ENCODE measurements around the gene PCDHB7.
A peak's percentile ranks its signal among the peaks of the same experiment; 100 is the strongest.
"Not testable (repeated sequence)": the region's sequence is repeated elsewhere in the genome, so short reads cannot be mapped to it uniquely, and the experiment has no call there.

Gene PCDHB7

GRCh38 chr5:141180313-141180712, 7.9 kb downstream of the PCDHB7 start:
- DNase-seq (ENCODE audit: low read depth in 2 of 2), result no peak

GRCh38 chr5:141182248-141182647, 9.8 kb downstream of the PCDHB7 start, which contains the start of gene PCDHB16:
Gene PCDHB16, plus strand, starts transcription at chr5:141182387. Its CDS starts 173 bp downstream, at chr5:141182560.
- DNase-seq (ENCODE audit: low read depth in 2 of 2), result no peak

- DNase-seq (ENCODE audit: low read depth in 2 of 2), result not testable (repeated sequence)
Observed at GRCh38 chr5:141184117-141184855, 11.8 kb downstream of the PCDHB7 start.

- peak in 1 of 2 donors; percentile 9 for DNase-seq (ENCODE audit: low read depth in 2 of 2)
Observed at GRCh38 chr5:141186897-141187512, 14.6 kb downstream of the PCDHB7 start, which contains the start of gene PCDHB9. Gene PCDHB9, plus strand, starts transcription at chr5:141187161. Its CDS starts 158 bp downstream, at chr5:141187319.

- not testable (repeated sequence) for DNase-seq (ENCODE audit: low read depth in 2 of 2)
Observed at GRCh38 chr5:141188682-141189081, 16.2 kb downstream of the PCDHB7 start.

GRCh38 chr5:141189131-141189530, 16.7 kb downstream of the PCDHB7 start:
- not testable (repeated sequence) for DNase-seq (ENCODE audit: low read depth in 2 of 2)

- peak in 1 of 2 donors; percentile 18 for DNase-seq (ENCODE audit: low read depth in 2 of 2)
Observed at GRCh38 chr5:141192110-141192725, 19.8 kb downstream of the PCDHB7 start, which contains the start of gene PCDHB10. Gene PCDHB10, plus strand, starts transcription at chr5:141192353. Its CDS starts 200 bp downstream, at chr5:141192553.

GRCh38 chr5:141194332-141194731, 21.9 kb downstream of the PCDHB7 start:
- DNase-seq (ENCODE audit: low read depth in 2 of 2), result not testable (repeated sequence)

- no peak for DNase-seq (ENCODE audit: low read depth in 2 of 2)
Observed at GRCh38 chr5:141196363-141196762, 23.9 kb downstream of the PCDHB7 start.

GRCh38 chr5:141199359-141200235, 27.2 kb downstream of the PCDHB7 start, which contains the start of gene PCDHB11:
Gene PCDHB11, plus strand, starts transcription at chr5:141199627. Its CDS starts 148 bp downstream, at chr5:141199775.
- DNase-seq (ENCODE audit: low read depth in 2 of 2), result no peak

GRCh38 chr5:141201126-141201525, 28.7 kb downstream of the PCDHB7 start:
- DNase-seq (ENCODE audit: low read depth in 2 of 2), result not testable (repeated sequence)

GRCh38 chr5:141201646-141202045, 29.2 kb downstream of the PCDHB7 start:
- DNase-seq (ENCODE audit: low read depth in 2 of 2), result not testable (repeated sequence)

GRCh38 chr5:141208478-141208877, 36.0 kb downstream of the PCDHB7 start, which contains the start of gene PCDHB12:
Gene PCDHB12, plus strand, starts transcription at chr5:141208719. Its CDS starts 189 bp downstream, at chr5:141208908.
- DNase-seq (ENCODE audit: low read depth in 2 of 2), result no peak

GRCh38 chr5:141210281-141210680, 37.8 kb downstream of the PCDHB7 start:
- DNase-seq (ENCODE audit: low read depth in 2 of 2), result not testable (repeated sequence)

GRCh38 chr5:141210849-141211248, 38.4 kb downstream of the PCDHB7 start:
- not testable (repeated sequence) for DNase-seq (ENCODE audit: low read depth in 2 of 2)

- not testable (repeated sequence) for DNase-seq (ENCODE audit: low read depth in 2 of 2)
Observed at GRCh38 chr5:141213656-141214339, 41.4 kb downstream of the PCDHB7 start, which contains the start of gene PCDHB13. Gene PCDHB13, plus strand, starts transcription at chr5:141213919. Its CDS starts 205 bp downstream, at chr5:141214124.

- DNase-seq (ENCODE audit: low read depth in 2 of 2), result not testable (repeated sequence)
Observed at GRCh38 chr5:141214583-141214982, 42.1 kb downstream of the PCDHB7 start.

- not testable (repeated sequence) for DNase-seq (ENCODE audit: low read depth in 2 of 2)
Observed at GRCh38 chr5:141215504-141215903, 43.1 kb downstream of the PCDHB7 start.

GRCh38 chr5:141216035-141216434, 43.6 kb downstream of the PCDHB7 start:
- not testable (repeated sequence) for DNase-seq (ENCODE audit: low read depth in 2 of 2)

GRCh38 chr5:141223112-141223783, 50.8 kb downstream of the PCDHB7 start, which contains the start of gene PCDHB14:
Gene PCDHB14, plus strand, starts transcription at chr5:141223343. Its CDS starts 163 bp downstream, at chr5:141223506.
- no peak for DNase-seq (ENCODE audit: low read depth in 2 of 2)

Data from stimulated activated CD4-positive, alpha-beta T cell treated with anti-CD3 and anti-CD28 coated beads, Interleukin-4, amount 100 ng/mL, for 48 hours (primary cell).